Memory B cell (primary cell): Measurements from ENCODE around the gene GHRH.

Source experiments
- ATAC-seq: fragments of 150-1000 bp; cut with Tn5 transposase; 2 replicates; pipeline ENCODE4 v1.10.0; 2021; ENCODE audit warnings: low read depth, mild to moderate bottlenecking, moderate library complexity
- DNase-seq, 2 donors: peaks; one replicate each; pipeline ENCODE4 v3.0.0; 2022; ENCODE audit warnings: low spot score in 2 of 2
- H3K27ac Mint-ChIP-seq: one replicate; pipeline ENCODE4 v1.8.0; 2022; ENCODE audit warnings: mild to moderate bottlenecking, moderate library complexity, mixed read lengths
- H3K27me3 Mint-ChIP-seq: one replicate; pipeline ENCODE4 v1.8.0; 2022; ENCODE audit warnings: mixed read lengths
- H3K36me3 Mint-ChIP-seq: one replicate; pipeline ENCODE4 v1.8.0; 2022; ENCODE audit warnings: mild to moderate bottlenecking, mixed read lengths
- H3K4me1 Mint-ChIP-seq: one replicate; pipeline ENCODE4 v1.8.0; 2022; ENCODE audit warnings: mixed read lengths
- H3K4me3 Mint-ChIP-seq: one replicate; pipeline ENCODE4 v1.8.0; 2022; ENCODE audit warnings: mild to moderate bottlenecking, moderate library complexity, mixed read lengths
- H3K9me3 Mint-ChIP-seq: one replicate; pipeline ENCODE4 v1.8.0; 2022; ENCODE audit warnings: mixed read lengths

The GHRH gene

DNA sequence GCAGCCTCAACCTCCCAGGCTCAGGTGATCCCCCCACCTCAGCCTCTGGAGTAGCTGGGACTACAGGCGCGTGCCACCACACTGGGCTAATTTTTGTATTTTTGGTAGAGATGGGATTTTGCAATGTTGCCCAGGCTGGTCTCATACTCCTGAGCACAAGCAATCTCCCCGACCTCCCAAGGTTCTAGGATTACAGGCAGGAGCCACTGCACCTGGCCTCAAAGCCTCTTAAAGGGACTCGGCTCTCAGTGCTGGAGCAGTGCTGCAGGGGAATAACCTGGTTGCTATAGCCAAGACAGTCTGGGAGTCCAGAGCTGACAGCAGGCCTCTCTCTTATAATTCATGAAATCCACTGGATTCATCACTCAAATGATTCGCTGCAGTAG, 17.0 kb downstream of the GHRH start:
- DNase-seq (no peak), ATAC-seq (no peak)
- Mint-ChIP-seq H3K4me3 (no peak overlapping the region), H3K27me3 (no peaks in the 10 kb centered on the region), H3K36me3 (peaks cover 26% of the 10 kb centered on the region), H3K9me3 (no peaks in the 10 kb centered on the region), H3K27ac (no peak overlapping the region), H3K4me1 (no peaks in the 10 kb centered on the region)

DNA sequence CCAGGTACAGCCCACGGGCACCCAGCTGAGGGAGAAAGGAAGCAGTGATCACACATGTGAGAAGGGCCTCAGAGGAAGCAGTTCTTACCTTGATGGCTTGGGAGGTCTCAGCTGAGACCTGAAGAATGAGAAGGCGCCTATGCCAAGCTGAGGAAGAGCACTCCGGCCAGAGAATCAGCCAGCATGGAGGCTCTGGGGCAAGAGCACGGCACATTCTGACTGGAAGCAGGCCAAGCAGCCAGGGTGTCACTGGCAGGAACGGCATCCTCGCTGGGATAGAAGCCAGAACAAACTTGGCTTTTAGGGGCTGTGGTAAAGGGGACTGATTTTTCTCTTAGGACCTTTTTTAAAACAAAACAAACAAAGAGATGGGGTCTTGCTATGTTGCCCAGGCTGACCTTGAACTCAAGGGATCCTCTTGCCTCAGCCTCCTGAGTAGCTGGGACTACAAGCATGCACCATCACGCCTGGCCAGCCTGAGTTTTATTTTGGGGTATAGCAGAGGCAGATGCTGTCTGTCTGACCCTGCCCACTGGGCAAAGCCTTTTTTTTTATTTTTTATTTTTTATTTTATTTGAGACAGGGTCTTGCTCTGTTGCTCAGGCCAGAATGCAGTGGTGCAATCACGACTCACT, 17.6 kb downstream of the GHRH start:
- ATAC-seq: no peak
- Mint-ChIP-seq H3K9me3 (no peaks in the 10 kb centered on the region), H3K4me1 (no peaks in the 10 kb centered on the region), H3K27ac (no peak overlapping the region), H3K27me3 (no peaks in the 10 kb centered on the region), H3K4me3 (no peak overlapping the region), H3K36me3 (peaks cover 30% of the 10 kb centered on the region)
- DNase-seq: no peak

DNA sequence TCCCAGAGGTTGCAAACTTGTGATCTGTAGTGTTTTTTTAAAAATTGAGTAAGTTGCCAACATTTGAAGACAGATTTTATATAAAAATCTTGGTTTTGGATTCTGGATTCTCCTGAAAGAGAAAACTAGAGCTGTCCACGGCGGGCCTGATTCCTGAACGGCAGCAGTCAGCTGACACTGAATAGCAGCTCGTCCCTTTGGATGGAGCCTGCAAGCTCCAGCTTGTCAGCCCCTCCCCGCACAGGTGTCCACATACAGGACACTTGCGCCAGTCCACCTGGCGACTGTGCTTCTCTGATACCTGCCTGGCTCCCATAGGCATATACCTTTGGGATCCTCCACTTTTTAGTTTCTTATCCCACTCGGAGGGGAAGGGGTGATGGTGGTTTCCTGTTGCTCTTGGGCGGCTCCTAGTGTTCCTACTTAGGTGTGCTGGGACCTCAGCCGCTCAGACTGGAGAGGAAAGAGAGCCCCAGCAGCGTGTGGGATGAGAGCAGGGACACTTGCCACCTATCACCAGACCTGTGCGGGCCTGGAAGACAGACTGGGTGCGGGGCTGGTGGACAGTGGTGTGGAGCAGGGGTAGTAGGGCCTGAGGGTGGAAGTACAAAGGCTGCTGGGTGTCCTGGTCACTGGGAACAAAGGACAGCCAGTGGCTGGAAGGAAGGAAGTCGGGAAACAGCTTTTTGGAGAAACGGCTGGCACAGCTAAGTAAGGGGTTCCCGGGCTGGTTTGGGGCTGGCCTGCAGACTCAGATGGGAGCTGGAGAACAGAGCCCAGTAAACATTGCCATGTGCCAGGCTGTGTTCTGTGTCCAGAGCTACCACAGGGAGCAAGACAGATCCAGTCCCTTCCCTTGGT, 18.3 kb downstream of the GHRH start:
- Mint-ChIP-seq H3K27ac (no peak overlapping the region), H3K9me3 (no peaks in the 10 kb centered on the region), H3K36me3 (peaks cover 33% of the 10 kb centered on the region), H3K4me1 (no peaks in the 10 kb centered on the region), H3K27me3 (no peaks in the 10 kb centered on the region), H3K4me3 (no peak overlapping the region)
- no peak for DNase-seq
- ATAC-seq: no peak

DNA sequence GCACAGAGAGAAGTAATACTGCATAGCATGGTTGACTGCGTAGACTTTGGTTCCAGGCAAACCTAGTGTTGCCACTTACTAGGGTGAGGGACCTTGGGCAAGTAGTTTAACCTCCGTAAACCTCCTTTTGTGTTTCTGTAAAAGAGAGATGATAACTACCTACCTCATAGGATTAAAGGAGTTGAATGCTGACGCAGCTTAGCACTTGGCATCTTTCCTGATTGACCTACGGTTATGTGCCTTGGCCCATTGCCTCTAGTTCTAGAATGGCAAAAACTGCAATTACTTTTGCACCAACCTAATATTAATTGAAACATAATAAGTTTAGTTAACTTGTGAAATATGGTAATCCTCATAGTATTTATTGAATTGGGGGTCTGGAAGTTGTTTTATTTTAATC, 19.1 kb downstream of the GHRH start:
- ATAC-seq: no peak
- H3K27ac Mint-ChIP-seq: no peak overlapping the region

DNA sequence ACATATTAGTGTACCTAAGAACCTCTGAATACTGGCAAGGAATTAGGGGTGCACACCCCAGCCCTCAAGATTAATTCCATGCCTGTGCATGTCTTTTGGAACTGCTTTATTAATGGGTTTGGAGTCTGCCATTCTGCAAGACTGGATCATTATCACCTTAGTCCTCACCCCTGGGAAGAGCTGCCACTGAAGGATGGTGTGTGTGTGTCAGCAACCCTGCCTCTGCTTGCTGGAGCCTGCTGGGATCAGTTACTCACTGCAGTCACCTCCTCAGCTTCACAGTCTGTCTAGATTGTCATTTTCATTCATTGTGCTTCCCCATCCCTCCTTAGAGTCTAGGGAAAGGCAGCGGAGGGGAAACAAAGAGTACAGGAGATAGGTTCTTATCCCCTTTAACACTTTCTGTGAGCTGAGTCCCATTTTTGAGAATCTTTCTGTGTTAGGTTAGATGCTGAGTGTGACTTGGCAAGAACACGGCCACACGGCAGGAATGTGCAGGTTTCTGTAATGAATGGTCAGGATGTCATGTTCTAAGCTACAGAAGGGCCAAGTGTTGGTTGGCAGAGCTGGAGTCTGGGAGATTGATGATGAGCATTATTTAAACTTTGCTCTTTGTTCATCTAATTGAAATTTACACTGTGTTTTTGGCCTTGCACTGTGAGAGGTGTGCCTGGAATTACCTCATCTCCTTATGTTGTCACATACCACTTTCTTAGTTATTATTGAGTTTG, 21.1 kb downstream of the GHRH start:
- no peak overlapping the region for H3K4me3 Mint-ChIP-seq
- H3K4me1 Mint-ChIP-seq: no peaks in the 10 kb centered on the region
- no peak for ATAC-seq
- no peaks in the 10 kb centered on the region for H3K9me3 Mint-ChIP-seq
- no peak overlapping the region for H3K27ac Mint-ChIP-seq
- peaks cover 49% of the 10 kb centered on the region for H3K36me3 Mint-ChIP-seq
- H3K27me3 Mint-ChIP-seq: no peaks in the 10 kb centered on the region
- no peak for DNase-seq

More for the DNA sequence above, 19.1 kb downstream of the GHRH start:
- DNase-seq: no peak
- peaks cover 36% of the 10 kb centered on the region for H3K36me3 Mint-ChIP-seq
- H3K4me1 Mint-ChIP-seq: no peaks in the 10 kb centered on the region
- no peaks in the 10 kb centered on the region for H3K27me3 Mint-ChIP-seq
- no peaks in the 10 kb centered on the region for H3K9me3 Mint-ChIP-seq
- no peak overlapping the region for H3K4me3 Mint-ChIP-seq

DNA sequence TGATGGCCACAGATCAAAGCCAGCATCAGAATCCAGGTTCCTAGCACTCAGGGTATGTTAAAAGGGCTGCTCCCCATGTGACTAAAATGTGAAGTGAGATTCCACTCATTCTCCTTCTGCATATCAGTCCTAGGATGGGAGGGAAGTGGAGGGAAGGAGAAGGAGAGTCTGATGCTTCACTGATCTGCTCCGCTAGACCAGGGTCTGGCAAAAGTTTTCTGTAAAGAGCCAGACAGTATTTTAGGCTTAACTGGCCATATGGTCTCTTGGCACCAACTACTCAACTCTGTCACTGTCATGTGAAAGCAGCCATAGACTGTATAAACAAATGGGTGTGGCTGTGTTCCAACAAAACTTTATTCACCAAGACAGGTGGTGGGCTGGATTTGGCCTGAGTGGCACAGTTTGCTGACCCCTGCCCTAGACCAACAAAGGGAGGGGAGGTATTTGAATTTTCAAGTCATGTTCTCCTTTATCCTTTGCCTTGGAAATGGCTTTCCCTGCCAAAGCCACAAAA, 22.6 kb downstream of the GHRH start:
- Mint-ChIP-seq H3K4me1 (no peaks in the 10 kb centered on the region), H3K9me3 (no peaks in the 10 kb centered on the region), H3K27me3 (no peaks in the 10 kb centered on the region), H3K36me3 (peaks cover 58% of the 10 kb centered on the region), H3K27ac (no peak overlapping the region), H3K4me3 (no peak overlapping the region)
- DNase-seq (no peak), ATAC-seq (no peak)

DNA sequence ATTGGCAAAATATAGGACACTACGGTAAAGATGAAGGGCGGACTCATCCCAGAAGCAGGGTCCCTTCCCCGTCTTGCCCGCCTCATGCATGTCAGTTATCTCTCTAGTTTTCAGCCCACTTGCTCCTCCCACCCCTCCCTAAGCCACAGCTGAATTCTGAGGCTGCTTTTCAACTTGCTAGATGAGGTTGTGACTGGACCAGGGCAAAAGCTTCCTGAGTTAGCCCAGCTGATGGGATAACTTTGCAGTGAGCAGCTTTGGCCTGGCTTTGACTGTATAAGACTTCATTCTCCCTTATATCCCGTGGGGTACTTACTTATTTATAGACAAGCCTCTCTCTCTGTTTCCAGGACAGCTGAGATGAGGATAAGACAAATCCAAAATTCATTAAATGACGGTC, 23.2 kb downstream of the GHRH start:
- no peaks in the 10 kb centered on the region for H3K9me3 Mint-ChIP-seq
- no peak overlapping the region for H3K27ac Mint-ChIP-seq
- no peak for ATAC-seq
- no peaks in the 10 kb centered on the region for H3K27me3 Mint-ChIP-seq
- no peaks in the 10 kb centered on the region for H3K4me1 Mint-ChIP-seq
- no peak overlapping the region for H3K4me3 Mint-ChIP-seq
- peaks cover 59% of the 10 kb centered on the region for H3K36me3 Mint-ChIP-seq
- DNase-seq: no peak

DNA sequence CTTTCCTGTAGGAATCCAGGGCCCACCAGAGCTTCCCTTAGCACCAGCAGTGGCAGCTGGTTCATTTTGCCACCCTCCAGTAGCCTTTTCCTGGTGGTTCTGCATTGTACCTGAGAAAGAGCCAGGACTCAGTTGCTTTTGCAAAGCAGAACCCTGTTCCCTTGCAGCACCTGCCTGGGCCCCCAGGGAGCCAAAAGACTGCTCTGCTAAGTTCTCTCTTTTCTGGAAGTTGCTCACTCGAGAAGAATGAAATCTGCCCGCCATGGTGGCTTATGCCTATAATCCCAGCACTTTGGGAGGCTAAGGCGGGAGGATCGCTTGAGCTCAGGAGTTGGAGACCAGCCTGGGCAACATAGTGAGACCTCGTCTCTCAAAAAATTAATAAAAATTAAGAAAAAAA, 24.0 kb downstream of the GHRH start:
- DNase-seq (no peak), ATAC-seq (no peak)
- H3K27ac Mint-ChIP-seq: no peak overlapping the region
- no peak overlapping the region for H3K4me3 Mint-ChIP-seq
- H3K9me3 Mint-ChIP-seq: no peaks in the 10 kb centered on the region
- H3K36me3 Mint-ChIP-seq: peaks cover 56% of the 10 kb centered on the region
- H3K4me1 Mint-ChIP-seq: no peaks in the 10 kb centered on the region
- no peaks in the 10 kb centered on the region for H3K27me3 Mint-ChIP-seq

DNA sequence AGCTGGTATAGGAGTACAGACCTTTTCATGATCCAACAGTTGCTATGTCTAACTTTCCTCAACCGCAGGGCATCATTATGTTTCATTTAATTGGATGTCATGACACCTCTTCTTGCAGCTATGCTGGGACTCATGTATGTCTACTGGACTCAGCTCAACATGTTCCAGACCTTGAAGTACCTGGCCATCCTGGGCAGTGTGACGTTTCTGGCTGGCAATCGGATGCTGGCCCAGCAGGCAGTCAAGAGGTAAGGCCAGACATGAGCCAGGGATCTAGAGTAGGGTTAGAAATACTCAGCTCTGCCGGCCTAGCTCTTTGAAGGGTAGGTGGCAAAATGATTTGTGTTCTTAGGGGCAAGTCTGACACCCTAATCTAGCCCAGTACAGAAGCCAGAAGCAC, 25.2 kb downstream of the GHRH start:
- Mint-ChIP-seq H3K27ac (no peak overlapping the region), H3K4me1 (no peaks in the 10 kb centered on the region), H3K4me3 (no peak overlapping the region), H3K27me3 (no peaks in the 10 kb centered on the region), H3K9me3 (no peaks in the 10 kb centered on the region), H3K36me3 (peaks cover 59% of the 10 kb centered on the region)
- DNase-seq: no peak
- no peak for ATAC-seq

DNA sequence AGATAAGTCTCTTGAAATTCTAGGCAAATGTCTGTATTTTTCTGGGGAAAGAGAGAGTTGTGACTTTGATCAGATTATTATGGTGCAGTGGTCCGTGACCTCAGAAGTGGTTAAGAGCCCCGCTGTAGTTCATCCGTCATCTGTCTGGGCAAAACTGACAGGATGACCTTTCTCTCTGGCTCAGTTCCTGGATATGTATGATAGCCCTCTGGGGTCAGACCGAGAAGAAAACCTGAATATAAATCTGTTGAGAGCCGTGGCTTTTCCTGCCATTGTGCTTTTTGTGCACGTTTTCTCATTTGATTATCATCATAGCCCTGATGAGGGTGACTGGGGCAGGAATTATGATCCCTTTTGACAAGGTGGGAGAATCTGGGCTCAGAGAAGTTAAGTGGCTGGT, 26.5 kb downstream of the GHRH start:
- Mint-ChIP-seq H3K9me3 (no peaks in the 10 kb centered on the region), H3K4me3 (no peak overlapping the region), H3K36me3 (peaks cover 55% of the 10 kb centered on the region), H3K27ac (no peak overlapping the region), H3K27me3 (no peaks in the 10 kb centered on the region), H3K4me1 (no peaks in the 10 kb centered on the region)
- DNase-seq (no peak), ATAC-seq (no peak)

DNA sequence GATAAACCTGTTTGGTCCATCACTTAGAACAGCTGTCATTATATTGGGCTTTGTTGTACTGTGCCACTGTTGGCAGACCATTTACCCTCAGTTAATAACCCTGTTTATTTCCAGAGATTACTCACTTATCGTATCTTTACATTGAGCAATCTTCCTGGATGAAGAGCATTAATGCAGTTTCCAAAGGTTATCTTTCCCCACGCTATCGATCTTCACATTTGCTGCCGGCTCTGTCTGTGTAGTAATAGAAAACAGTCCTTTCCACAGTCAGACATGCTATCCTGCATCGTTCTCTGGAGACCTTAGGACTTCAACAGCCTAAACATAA, 27.4 kb downstream of the GHRH start:
- H3K9me3 Mint-ChIP-seq: no peaks in the 10 kb centered on the region
- DNase-seq (no peak), ATAC-seq (no peak)
- H3K27ac Mint-ChIP-seq: no peak overlapping the region
- H3K36me3 Mint-ChIP-seq: peaks cover 53% of the 10 kb centered on the region
- H3K4me1 Mint-ChIP-seq: no peaks in the 10 kb centered on the region
- H3K27me3 Mint-ChIP-seq: no peaks in the 10 kb centered on the region
- no peak overlapping the region for H3K4me3 Mint-ChIP-seq

DNA sequence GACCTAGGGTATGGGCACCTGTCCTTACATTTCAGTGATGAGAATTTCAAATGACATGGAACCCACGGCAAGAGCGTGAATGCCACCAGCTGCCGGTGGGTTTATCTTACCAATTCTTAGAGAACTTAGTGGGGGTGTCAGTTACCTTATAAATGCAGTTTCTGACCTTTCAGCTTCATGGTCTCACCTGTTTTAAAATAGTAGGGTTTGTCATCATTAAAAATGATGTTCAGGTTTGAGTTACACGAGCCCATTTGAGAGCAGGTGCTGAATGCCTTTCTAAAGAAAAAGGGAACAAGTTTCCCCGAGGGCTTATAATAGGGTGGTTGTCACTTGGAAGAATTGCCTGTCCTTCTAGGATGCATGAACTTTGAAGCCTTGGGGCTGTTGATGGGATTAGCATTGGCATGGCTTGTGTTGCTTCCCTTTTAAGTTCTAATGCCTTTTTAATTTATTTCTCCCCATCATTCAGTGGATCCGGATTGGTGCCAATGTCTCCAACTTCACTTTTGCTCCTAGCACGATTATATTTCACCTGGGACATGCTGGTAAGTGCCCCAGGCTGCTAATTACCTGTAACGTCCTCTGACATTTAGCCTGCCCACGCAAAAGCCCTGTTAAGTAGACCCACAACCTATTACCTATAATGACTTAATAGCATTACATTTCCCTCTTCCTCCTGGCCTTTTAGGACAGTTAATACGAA, 27.9 kb downstream of the GHRH start:
- H3K36me3 Mint-ChIP-seq: peaks cover 57% of the 10 kb centered on the region
- H3K4me1 Mint-ChIP-seq: no peaks in the 10 kb centered on the region
- no peaks in the 10 kb centered on the region for H3K9me3 Mint-ChIP-seq
- no peak overlapping the region for H3K27ac Mint-ChIP-seq
- no peak overlapping the region for H3K4me3 Mint-ChIP-seq
- no peaks in the 10 kb centered on the region for H3K27me3 Mint-ChIP-seq
- no peak for ATAC-seq
- DNase-seq: no peak

DNA sequence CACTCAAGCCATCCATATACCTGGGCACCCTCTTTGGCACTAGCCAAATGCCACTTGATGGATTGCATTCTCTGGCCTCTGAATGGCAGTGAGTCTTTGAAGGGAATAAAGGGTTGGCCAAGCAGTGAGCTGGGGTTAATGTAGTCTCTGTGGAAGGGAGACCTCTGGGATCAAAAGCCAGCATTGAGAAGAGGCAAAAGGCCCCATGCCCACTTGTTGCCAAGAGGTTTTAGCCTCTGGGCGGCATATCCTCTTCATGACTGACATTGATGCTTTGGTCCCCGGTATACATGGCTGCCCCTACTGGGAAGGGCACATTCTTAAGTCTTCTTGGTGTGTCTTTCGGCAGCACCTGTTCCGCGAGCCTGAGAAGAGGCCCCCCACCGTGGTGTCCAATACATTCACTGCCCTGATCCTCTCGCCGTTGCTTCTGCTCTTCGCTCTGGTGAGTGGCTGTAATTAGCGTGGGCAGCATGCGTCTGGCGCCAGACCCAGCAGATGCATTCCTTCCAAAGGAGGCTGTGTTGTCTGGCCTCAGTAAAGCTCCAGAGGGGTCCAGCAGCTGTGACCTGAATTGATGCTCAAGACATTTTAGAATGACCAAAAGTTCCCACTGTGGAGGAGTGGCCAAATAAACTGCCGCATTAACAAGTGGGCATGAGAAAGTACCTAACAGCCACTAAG, 29.5 kb downstream of the GHRH start:
- no peak overlapping the region for H3K27ac Mint-ChIP-seq
- H3K4me3 Mint-ChIP-seq: no peak overlapping the region
- ATAC-seq: no peak
- peaks cover 58% of the 10 kb centered on the region for H3K36me3 Mint-ChIP-seq
- H3K4me1 Mint-ChIP-seq: no peaks in the 10 kb centered on the region
- H3K9me3 Mint-ChIP-seq: no peaks in the 10 kb centered on the region
- no peak for DNase-seq
- no peaks in the 10 kb centered on the region for H3K27me3 Mint-ChIP-seq
